RCC 7860 (cell line): ENCODE measurements around the gene OSTF1.

Experiments
- DNase-seq: peaks from one replicate; pipeline ENCODE4 v3.0.0-alpha.2; 2015; ENCODE audit warnings: low spot score
- FAIRE-seq: peaks from 2 replicates; lab custom pipeline; 2012; peaks lifted over from hg19 to GRCh38; lab: Jason Lieb, UNC

The OSTF1 gene

DNA sequence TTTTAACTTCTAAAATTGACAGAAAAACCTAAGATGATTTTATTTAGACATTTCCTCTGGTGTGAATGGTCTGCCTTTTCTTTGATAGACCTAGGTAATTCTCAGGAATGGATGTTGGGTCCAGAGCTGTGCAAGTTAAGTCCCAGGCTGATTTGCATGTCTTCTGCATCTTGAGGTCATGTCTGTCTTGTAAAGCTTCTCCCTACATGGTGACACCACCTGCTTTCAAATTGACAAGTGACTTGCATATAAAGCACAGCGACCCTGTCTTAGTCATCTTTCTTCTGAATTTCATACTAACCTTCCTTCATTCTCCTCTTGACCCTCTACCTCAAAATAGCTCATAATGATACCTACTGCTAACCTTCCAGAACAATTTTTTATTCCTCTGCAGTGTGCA lies 29.2 kb downstream of the OSTF1 start:
- DNase-seq (no peak), FAIRE-seq (no peak)

DNA sequence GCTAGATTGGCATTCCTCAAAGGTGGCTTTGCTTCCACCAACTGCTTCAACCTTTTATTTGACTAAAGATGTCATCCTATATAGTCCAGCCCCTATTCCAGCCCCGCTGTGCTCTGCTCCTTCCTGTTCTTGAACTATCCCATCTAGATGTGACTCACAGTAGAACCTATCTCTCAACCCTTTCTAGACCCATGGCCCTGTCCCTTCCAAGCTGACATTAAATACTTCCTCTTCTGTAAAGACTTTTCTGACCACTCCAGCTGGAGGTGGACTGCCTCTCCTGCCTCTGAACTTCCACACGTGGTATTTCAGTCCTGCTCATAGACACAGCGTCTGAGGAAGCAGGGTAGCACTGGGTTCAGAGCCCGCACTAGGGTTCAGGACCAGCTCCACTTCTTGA lies 32.4 kb downstream of the OSTF1 start:
- DNase-seq (no peak), FAIRE-seq (no peak)

DNA sequence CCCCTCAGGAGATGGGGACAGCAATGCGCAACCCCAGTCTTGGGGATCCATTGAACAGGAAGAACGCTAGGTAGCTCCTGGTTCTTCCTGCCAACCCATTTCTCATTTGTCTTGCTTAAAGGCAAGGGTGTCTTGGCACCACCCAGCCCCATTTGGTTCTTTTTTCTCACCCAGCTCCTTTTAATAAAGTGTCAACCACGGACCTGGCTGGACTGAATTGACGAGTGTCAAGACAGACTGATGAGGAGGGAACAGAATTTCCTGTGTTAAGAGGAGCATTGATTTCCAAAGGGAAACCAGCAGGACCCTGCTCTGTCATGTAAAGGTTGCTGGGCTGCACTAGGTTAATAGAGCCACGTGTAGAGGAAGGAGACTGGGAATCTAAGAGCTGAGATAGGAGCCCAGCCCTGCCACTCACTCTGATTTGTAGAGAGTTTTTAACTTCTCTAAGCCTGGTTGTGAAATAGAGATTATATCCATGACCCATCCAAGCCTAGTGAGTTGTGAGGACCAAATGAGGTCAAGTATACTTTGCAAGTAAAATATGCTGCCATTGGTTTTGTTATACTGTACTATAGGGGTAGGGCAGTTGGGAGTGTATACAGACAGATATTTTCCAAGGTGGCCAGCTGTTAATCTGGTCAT lies 33.7 kb downstream of the OSTF1 start:
- DNase-seq (no peak), FAIRE-seq (no peak)

DNA sequence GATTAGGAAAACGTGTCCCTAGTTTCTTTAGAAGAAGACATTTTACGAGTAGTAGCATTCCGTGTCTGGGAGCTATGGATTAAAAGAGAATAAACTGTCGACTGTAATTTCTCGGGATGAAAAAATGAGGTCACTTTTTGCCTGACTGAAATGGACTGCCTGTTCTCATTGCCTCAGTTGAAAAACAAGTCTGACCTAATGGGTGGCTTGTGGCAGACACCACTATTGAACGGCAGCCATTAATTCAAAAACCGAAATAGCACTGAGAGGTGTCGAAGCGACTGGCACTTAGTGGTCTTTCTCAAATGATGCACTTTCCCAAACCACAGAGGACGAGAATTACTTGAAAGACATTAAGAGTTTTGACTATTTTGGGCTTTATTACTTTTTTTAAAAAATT lies 35.4 kb downstream of the OSTF1 start:
- no peak for DNase-seq
- no peak for FAIRE-seq

DNA sequence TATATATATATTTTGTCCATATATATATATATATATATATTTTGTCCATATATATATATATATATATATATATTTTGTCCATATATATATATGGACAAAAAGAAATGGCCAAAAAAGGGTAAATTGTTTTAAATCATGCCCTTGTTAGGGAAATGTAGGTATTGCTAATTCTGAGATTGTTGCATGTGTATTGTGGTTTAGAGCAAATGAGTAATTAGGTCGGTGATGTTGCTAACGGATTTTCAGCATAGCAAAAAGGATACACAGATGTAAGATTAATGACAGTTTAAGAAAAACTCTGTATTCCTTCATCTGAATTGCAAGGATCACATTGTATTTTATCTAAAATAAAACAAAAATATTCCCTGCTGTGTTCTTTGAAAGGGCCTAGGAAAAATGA lies 40.2 kb downstream of the OSTF1 start:
- FAIRE-seq: peak; percentile 81
- no peak for DNase-seq

DNA sequence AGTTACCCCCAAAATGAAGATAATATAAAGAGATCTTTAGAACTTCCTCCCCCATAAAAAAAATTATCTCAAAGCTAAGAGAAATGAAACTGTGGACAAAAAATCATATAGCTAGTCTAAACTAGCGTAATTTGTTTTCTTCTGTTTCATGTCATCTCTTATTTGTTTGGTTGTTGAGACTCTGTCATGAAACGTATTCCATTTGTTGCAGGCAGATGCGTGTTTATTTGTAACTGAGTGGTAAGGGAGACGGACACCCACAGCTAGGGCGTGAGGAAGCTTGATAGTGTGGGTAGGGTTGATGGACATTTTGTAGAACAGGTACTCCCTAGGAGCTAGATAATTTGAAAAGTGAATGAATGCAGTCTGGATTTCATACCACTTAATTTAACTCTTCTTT lies 41.9 kb downstream of the OSTF1 start:
- FAIRE-seq: no peak
- no peak for DNase-seq

DNA sequence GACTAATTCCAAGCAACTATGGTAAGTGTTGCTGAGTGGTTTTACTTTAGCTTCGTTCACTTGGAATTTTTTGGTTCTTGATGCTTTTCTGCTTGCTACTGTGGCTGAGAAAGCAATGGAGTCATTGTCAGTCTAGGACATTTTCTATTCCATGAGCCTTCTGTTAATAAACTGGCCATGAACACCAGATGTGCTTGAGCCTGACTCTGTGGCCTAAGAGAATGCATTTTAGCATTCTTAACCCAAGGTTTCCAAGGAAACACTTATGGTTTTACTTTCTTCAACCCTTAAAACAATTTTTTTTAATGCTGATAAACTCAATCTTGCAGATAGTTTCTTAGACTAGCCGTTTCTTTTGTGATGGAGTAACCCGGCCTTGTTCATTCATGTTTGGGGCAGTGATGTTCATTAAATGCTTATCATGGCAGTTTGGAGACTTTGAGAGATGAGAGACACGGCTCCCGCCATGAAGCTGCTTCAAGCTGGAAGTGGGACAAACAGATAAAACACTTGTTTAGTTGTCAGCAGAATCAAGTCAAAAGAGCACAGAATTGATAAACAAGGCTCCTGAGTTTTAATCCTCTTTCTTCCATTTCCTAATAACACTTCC lies 42.4 kb downstream of the OSTF1 start:
- DNase-seq (no peak), FAIRE-seq (no peak)

DNA sequence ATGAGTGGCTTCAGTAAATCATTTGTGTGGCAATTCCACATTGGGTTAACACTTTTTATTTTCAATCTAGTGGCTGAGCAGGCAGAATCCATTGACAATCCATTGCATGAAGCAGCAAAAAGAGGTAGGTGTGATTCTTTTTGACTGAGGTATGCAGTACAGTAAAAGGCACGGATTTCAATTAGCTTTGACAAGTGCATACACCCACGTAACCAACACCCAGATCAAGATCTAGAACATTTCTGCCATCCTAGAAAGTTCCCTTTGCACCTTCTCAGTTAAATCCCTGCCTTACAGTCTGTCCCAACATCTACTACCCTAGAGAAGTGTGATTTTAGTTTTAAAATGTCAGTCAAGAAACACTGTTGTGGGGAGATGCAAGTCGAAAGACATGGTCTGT lies 43.4 kb downstream of the OSTF1 start:
- no peak for FAIRE-seq

DNA sequence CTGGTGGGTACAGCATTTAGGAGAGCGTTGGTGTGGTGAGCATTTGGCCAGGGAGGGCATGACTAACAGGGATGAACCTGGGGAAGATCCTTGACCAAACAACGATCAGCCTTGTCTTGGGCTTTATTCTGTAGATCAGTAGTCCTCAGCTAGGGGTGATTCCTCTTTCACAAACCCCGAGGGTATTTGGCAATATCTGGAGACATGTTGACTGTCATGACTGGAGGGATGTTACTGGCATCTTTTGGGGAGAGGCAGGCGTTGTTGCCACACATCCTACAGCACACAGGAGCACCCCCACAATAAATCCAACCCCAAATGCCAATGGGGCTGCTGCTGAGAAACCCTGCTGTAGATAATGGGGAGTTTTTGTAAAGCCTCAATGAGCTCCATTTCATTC lies 43.9 kb downstream of the OSTF1 start:
- DNase-seq (no peak), FAIRE-seq (no peak)

More for the DNA sequence above, 43.4 kb downstream of the OSTF1 start:
- DNase-seq: no peak

DNA sequence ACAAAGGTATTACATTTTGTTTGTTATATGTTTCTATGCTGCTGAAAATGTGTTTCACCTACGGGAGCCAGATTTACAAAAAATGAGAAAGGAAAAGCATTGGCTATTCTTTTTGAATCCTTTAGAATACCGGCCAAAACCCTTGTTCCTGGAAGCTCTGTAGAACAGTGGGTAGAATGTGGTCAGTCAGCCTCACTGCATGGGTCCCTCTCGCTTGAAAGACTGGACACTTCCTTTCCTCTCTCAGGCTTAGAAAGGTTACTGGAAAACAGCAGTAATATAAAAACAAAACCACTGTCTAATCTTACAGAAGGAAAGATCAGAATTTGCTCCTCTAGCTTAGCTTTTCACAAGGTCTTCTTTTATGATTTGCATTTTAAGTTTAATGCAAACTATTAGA lies 45.1 kb downstream of the OSTF1 start:
- no peak for FAIRE-seq
- DNase-seq: no peak

DNA sequence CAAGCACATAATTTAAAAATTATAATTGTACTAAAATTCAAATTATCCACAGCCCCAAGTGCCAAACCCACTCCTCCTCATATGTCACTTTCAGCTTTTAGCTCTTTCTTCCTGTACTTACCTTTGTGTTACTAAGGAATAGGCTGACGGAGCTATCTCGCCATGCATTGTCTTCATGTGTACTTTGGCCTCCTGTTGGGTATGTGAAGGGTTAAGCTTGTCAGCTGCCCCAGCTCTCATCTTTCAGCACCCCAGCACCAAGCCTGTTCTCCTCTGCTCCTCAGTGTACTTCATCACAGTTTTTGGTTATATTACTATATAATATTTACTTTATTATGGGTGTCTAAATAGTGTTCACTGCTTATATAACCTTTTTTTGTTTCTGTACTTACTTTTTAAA lies 46.2 kb downstream of the OSTF1 start:
- DNase-seq (no peak), FAIRE-seq (no peak)

DNA sequence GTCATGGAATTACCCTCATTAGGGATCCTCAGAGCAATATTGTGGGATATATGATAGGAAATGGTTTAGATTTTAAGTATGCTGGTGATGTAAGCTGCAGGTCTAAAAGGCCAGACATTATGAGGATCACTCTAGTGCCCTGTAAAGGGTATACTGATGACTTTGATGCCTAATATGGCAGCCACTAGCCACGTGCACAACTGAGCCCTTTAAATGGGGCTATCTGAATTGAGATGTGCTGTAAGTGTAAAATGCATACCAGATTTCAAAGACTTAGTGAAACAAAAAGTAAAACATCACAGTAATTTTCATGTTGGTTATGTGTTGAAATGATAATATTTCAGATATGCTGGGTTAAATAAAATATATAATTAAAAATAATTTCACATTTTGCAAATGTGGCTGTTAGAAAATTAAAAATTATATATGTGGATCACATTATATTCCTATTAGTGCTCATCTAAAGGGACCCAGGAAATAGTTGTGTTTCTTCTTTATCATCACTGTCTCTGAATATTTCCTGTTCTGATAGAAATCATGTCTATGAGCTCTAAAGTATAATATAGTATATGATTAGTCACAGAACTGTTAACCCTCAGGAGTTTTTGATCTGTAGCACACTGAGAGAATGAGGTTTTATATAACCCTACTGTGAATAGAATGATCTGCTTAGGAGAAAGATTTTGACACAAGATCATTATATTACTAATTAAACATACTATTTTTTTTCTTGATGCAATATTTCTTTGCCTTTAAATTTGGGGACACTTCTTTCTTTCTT lies 50.1 kb downstream of the OSTF1 start:
- no peak for FAIRE-seq

DNA sequence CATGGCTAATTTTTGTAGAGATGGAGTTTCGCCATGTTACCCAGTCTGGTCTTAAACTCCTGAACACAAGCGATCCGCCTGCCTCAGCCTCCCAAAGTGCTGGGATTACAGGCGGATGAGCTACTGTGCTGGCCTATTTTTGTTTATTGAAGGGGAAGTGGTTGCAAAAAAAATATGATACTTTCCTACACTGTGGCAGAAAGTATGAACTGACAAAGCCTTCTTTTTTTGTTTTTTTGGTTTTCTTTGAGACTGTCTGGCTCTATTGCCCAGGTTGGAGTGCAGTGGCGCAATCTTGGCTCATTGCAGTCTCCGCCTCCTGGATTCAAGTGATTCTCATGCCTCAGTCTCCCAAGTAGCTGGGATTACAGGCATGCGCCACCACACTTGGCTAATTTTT lies 50.9 kb downstream of the OSTF1 start:
- no peak for FAIRE-seq

More for the DNA sequence above, 50.1 kb downstream of the OSTF1 start:
- DNase-seq: no peak

DNA sequence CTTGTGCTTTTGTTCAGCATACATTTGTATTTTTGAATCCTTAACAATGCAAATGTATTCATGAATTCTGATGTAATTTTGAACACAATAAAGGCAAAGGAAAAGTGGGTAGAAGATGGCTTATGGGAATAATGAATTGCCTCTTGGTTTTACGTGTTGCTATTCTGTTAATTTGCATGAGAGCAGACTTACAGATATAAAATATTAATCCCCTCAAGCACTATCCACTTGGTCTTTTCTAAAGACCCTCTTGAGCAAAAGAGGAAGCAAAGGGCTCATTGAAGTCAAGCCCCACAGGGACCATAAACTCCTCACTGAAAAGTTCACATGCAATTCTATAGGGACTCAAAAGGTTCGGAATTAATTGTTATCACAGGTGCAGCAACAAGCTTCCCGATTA lies 51.9 kb downstream of the OSTF1 start:
- FAIRE-seq: no peak
- DNase-seq: no peak

More for the DNA sequence above, 50.9 kb downstream of the OSTF1 start:
- no peak for DNase-seq

DNA sequence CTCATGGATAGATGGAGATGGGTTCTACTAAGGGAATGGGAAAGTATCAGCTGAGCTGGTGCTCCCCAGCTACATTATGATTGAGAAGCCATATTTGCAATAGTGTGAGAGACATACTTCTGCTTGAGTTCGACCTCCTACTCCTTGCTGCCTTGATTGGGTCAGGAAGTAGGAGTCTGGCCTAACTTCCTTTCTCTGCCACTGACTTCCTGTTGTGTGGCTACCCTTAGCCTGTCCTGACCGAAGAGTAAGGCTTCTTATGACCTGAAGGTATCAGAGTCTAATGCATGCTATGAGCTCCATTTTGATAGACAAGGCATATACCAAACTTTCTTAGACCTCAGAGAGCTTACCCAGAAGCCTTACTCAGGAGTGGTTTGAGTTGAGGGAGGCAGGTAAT lies 53.9 kb downstream of the OSTF1 start:
- DNase-seq: no peak
- FAIRE-seq: no peak

DNA sequence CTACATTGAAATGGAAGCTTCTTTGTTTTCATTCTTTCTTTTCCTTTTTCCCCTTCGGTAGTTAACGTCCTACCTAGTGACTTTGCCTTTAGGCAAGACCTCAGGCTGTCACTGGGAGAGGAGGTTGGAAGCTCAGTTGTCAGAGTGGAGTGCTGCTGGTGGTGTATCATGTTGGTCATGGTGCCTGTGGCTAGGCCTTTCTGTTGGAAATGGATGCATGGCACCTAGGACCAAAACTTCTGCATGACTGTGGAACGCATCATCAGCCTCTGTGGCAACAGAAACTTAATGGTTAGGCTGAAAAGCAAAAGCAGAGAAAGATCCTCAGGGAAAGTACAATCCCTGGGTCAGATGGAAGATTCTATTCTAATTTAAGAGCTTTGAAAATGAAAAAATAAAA lies 57.9 kb downstream of the OSTF1 start:
- no peak for DNase-seq
- no peak for FAIRE-seq

DNA sequence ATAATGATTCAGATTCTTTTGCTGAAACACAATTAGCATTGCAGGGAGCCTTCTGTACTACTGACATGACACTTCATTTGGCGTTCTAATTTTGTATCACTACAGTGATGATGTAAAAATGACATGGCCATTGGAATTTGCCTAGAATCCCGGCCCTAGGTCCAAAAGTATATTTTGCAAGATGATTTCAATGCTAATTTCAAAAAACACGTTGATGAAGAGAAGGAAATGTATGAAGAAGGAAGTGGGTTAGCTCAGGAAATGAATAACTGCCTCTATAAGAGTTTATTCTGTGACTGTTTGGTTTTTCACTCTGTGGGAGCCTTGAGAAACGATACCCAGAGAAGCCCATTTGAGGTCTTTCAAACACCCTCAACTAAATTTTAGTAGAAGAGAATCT lies 59.3 kb downstream of the OSTF1 start:
- DNase-seq: no peak
- FAIRE-seq: no peak

DNA sequence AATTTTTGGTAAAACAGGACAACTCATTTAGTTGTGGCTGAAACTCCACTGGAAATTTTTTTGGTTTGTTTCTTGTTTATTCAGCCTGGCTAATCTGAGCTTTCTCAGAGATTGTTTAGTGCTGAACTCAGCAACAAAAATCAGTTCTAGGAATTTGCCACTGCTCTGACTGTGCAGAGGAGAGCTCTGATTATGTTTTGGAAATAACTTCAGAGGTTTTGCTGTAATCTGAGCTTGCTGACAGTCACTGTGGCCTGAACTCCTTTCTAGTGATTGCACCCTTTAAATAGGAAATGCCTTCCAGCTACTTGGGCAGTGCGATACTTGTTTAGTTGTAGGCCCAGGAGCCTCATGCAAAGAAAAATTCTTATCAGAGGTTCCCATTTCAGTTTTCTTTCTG lies 60.2 kb downstream of the OSTF1 start:
- FAIRE-seq (no peak), DNase-seq (no peak)

DNA sequence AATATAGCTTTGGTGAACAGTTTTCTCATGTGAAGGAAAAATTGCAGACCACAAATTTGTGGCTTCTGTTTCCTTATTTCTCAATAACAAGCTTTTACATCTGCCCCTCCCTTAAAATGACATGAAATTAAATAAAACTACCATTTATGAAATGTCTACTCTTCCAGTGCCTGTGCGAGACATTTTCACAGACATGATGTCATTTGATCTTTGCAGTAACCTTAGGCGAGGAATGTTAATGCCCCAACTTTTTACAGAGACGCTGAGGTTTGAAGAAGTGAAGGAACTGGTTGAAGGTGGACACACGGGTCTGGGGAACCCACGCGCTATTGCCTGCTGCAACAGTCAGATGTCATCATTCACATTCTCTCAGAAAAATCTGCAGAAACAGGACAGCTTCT lies 61.5 kb downstream of the OSTF1 start:
- FAIRE-seq (no peak), DNase-seq (no peak)

DNA sequence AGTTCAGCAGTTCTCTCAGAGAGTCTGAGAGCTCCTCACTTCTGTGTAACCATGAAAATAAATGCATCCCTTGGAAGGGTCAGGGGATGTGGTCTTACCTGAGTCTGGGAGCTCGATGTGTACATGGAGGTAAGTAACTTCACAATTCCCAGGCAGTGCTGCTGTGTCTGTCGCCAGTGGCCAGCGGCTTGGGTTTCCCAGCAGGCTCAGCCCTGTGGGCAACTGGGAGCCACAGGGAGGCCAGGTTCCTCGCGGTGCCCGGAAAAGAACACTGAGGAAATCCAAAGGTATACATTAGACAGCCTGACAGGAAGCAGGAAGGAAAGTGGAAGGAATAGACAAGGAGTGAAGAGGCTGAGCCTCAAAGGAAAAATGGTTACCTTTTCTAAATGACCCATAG lies 62.2 kb downstream of the OSTF1 start:
- DNase-seq (no peak), FAIRE-seq (no peak)

DNA sequence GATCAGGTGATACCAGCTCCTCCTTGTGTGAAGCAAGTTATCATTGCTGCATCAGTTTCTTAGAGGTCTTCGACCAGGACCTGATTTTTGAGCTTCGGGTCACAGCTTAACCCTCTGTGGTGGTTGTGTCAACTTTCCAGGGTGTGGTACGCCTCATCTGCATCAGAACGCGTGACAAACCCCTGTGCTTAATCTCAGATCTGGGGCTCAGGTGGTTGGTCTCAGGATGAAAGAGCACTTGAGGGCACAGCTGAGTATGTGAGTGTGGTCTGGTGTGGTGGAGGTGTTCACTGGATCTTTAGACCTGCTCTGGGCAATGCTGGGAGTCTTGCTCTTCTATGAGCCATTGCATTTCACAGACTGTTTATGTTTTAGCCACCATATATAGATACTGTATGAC lies 64.1 kb downstream of the OSTF1 start:
- FAIRE-seq (no peak), DNase-seq (no peak)

DNA sequence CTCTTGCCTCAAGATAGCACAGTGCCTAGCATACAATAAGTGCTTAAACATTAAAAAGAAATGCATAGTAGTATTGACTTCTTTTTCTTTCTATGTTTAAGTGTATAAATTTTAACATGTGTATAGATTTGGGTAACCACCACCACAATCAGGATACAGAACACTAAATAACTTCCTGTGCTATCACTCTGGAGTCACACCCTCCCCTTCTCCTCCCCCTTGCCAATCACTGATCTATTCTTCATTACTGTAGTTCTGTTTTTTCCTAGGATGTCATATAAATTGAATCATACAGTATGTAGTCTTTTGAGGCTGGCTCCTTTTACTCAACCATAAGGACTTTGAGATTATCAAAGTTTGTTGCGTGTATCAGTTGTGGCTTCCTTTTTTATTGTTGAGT lies 68.5 kb downstream of the OSTF1 start:
- FAIRE-seq (no peak), DNase-seq (no peak)
